Measurements from ENCODE around the gene MT1E. TPM values are rescaled to one million over a fixed set of nuclear protein-coding genes. Genes with fewer than 3 reads are reported as not detected.

The MT1E gene
- total and polyA plus RNA-seq, 2 donors from 2014 or later: 191 to 258 TPM

DNA sequence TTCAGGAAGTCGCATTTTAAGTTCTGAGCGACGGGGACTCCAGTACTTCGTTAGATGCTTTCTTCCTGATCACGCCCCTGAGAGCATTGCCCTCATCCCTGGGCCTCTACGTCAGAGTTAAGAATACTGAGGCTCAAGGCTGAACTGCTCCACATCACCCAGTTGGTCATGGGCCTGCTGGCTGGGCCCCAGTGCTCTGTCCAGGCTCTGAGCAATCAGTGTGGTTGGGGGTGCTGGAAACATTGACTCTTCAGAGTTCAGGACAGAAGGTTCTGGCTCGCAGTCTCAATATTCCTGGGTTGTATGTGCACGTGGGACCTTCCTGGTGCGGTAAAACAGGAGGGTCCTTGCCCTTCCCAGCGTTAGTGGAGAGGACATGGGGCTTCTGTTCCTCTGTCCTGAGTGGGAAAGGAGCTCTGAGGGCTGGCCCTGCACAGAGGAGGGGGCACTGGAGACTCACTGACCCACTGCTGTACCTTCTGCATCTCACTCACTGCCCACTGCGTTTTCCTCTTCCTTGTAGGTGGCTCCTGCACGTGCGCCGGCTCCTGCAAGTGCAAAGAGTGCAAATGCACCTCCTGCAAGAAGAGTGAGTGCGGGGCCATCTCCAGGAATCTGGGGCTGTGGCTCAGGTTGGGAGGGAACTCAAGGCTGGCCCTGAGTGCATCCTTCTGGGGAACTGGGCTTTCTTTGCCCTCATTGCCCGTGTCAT, 518 bp downstream of the MT1E start:
- peaks cover 0 to 3% (median 0%) of the 10 kb centered on the region in 3 donors for H3K4me1 ChIP-seq (ENCODE audit: control insufficient read depth in 2 of 3, insufficient read depth in 2 of 3, low read depth in 1 of 3, low read length in 3 of 3)
- H3K36me3 ChIP-seq (ENCODE audit: control insufficient read depth in 2 of 3, insufficient read depth in 3 of 3, low read length in 3 of 3): no peaks in the 10 kb centered on the region
- peak overlapping the region; percentile 63 to 88 for H3K27ac ChIP-seq (ENCODE audit: low read depth in 2 of 2, low read length in 2 of 2)
- peak overlapping the region; percentile 1 to 87 (median 35) for H3K9ac ChIP-seq (ENCODE audit: low read length in 3 of 3)
- no peaks in the 10 kb centered on the region for H3K27me3 ChIP-seq (ENCODE audit: control insufficient read depth, insufficient read depth, low read length)
- H3K9me3 ChIP-seq (ENCODE audit: control insufficient read depth in 2 of 3, insufficient read depth in 1 of 3, low read length in 3 of 3): no peaks in the 10 kb centered on the region
- intact Hi-C loops (cut with DNase I): no loop called here
- TF ChIP-seq, protein P1, sequence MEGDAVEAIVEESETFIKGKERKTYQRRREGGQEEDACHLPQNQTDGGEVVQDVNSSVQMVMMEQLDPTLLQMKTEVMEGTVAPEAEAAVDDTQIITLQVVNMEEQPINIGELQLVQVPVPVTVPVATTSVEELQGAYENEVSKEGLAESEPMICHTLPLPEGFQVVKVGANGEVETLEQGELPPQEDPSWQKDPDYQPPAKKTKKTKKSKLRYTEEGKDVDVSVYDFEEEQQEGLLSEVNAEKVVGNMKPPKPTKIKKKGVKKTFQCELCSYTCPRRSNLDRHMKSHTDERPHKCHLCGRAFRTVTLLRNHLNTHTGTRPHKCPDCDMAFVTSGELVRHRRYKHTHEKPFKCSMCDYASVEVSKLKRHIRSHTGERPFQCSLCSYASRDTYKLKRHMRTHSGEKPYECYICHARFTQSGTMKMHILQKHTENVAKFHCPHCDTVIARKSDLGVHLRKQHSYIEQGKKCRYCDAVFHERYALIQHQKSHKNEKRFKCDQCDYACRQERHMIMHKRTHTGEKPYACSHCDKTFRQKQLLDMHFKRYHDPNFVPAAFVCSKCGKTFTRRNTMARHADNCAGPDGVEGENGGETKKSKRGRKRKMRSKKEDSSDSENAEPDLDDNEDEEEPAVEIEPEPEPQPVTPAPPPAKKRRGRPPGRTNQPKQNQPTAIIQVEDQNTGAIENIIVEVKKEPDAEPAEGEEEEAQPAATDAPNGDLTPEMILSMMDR (IDR thresholded peaks at IDR 0.05; ENCODE audit: borderline replicate concordance, extremely low read depth, insufficient read depth): no peak
- peak overlapping the region; percentile 12 to 85 (median 72) for H3K4me3 ChIP-seq (ENCODE audit: low read length in 3 of 3)
- FAIRE-seq (no peak), DNase-seq (peak in 1 of 5 donors; percentile 76)

DNA sequence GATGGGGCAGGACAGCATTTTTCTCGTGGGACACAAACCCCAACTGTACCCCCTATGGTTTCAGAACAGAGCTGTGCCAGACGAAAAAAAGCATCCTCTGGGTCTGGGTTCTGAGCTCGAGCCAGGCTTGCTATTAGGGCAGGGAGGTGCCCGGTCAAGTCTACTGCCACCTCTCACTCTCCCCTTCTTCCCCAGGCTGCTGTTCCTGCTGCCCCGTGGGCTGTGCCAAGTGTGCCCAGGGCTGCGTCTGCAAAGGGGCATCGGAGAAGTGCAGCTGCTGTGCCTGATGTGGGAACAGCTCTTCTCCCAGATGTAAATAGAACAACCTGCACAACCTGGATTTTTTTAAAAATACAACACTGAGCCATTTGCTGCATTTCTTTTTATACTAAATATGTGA, 1.1 kb downstream of the MT1E start:
- Histone ChIP-seq H3K27me3 (ENCODE audit: control insufficient read depth, insufficient read depth, low read length) (peaks cover 4% of the 10 kb centered on the region), H3K36me3 (ENCODE audit: control insufficient read depth in 2 of 3, insufficient read depth in 3 of 3, low read length in 3 of 3) (no peaks in the 10 kb centered on the region), H3K4me1 (ENCODE audit: control insufficient read depth in 2 of 3, insufficient read depth in 2 of 3, low read depth in 1 of 3, low read length in 3 of 3) (peaks cover 0 to 3% (median 0%) of the 10 kb centered on the region in 3 donors), H3K9ac (ENCODE audit: low read length in 3 of 3) (peak overlapping the region in 1 of 3 donors; percentile 87), H3K9me3 (ENCODE audit: control insufficient read depth in 2 of 3, insufficient read depth in 1 of 3, low read length in 3 of 3) (no peaks in the 10 kb centered on the region), H3K4me3 (ENCODE audit: low read length in 3 of 3) (peak overlapping the region in 2 of 3 donors; percentile 72 to 85), H3K27ac (ENCODE audit: low read depth in 2 of 2, low read length in 2 of 2) (peak overlapping the region; percentile 63 to 88)
- DNase-seq (peak in 1 of 5 donors; percentile 64), FAIRE-seq (no peak)
- TF ChIP-seq, protein P1 (IDR thresholded peaks at IDR 0.05; ENCODE audit: borderline replicate concordance, extremely low read depth, insufficient read depth): no peak
- intact Hi-C loops (cut with DNase I): no loop called here

DNA sequence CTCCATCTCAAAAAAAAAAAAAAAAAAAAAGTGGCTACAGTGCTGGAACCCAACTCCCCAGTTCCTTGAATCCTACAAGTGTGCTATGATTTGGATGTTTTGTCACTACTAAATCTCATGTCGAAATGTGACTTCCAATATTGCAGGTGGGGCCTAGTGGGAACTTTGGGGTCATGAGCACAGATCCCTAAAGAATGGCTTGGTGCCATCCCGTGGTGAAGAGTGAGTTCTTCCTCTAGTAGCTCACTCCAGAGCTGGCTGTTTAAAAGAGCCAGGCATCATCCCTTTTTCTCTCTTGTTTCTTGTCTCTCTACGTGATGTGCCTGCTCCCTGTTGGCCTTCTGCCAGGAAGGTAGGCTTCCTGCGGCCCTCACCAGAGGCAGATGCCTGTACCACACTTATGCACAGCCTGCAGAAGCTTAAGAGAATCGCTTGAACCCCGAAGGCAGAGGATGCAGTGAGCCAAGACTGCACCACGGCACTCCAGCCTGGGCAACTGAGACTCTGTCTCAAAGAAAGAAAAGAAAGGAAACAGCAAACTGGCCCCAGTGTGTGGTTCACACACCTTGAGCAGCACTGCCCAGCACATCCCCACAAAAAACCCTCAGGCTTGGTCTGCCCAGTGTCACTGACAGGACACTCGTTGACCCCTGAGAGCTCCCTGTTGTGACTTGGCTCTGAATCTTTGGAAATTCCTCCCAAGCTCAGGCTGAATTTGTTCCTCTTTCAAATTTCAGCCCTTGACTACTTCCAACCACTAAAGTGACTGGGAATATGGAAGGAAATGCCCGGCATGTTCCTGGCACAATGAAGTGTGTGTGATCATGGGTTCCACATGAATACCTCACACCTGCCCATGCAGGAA, 3.1 kb downstream of the MT1E start:
- Histone ChIP-seq H3K9ac (ENCODE audit: low read length in 3 of 3) (no peak overlapping the region), H3K4me3 (ENCODE audit: low read length in 3 of 3) (no peak overlapping the region), H3K9me3 (ENCODE audit: control insufficient read depth in 2 of 3, insufficient read depth in 1 of 3, low read length in 3 of 3) (no peaks in the 10 kb centered on the region), H3K4me1 (ENCODE audit: control insufficient read depth in 2 of 3, insufficient read depth in 2 of 3, low read depth in 1 of 3, low read length in 3 of 3) (peaks cover 0 to 6% (median 0%) of the 10 kb centered on the region in 3 donors), H3K27me3 (ENCODE audit: control insufficient read depth, insufficient read depth, low read length) (peaks cover 16% of the 10 kb centered on the region), H3K27ac (ENCODE audit: low read depth in 2 of 2, low read length in 2 of 2) (no peak overlapping the region), H3K36me3 (ENCODE audit: control insufficient read depth in 2 of 3, insufficient read depth in 3 of 3, low read length in 3 of 3) (no peaks in the 10 kb centered on the region)
- FAIRE-seq (no peak), DNase-seq (no peak)
- TF ChIP-seq, protein P1 (IDR thresholded peaks at IDR 0.05; ENCODE audit: borderline replicate concordance, extremely low read depth, insufficient read depth): no peak
- intact Hi-C loops (cut with DNase I): no loop called here

All from kidney (tissue), 14 donors.